ENCODE data around the gene ZNF490.
A peak's percentile ranks its signal among the peaks of the same experiment; 100 is the strongest.
"Not testable (repeated sequence)": the region's sequence is repeated elsewhere in the genome, so short reads cannot be mapped to it uniquely, and the experiment has no call there.

ZNF490 gene

GRCh38 chr19:12596485-12596884, 14.1 kb downstream of the ZNF490 start:
- no peak for DNase-seq (ENCODE audit: low spot score)
- TF ChIP-seq CTCF (IDR thresholded peaks at IDR 0.05; ENCODE audit: extremely low read depth, missing control alignments): no peak

- TF ChIP-seq CTCF (IDR thresholded peaks at IDR 0.05; ENCODE audit: extremely low read depth, missing control alignments): no peak
- DNase-seq (ENCODE audit: low spot score): no peak
These were observed 29.5 kb downstream of the ZNF490 start for GRCh38 chr19:12581100-12581499.

GRCh38 chr19:12580180-12580694, 30.4 kb downstream of the ZNF490 start:
- no peak for DNase-seq (ENCODE audit: low spot score)
- no peak for TF ChIP-seq CTCF (IDR thresholded peaks at IDR 0.05; ENCODE audit: extremely low read depth, missing control alignments)

GRCh38 chr19:12578641-12579040, 32.0 kb downstream of the ZNF490 start:
- no peak for DNase-seq (ENCODE audit: low spot score)
- no peak for TF ChIP-seq CTCF (IDR thresholded peaks at IDR 0.05; ENCODE audit: extremely low read depth, missing control alignments)

GRCh38 chr19:12574036-12574435, 36.6 kb downstream of the ZNF490 start:
- DNase-seq (ENCODE audit: low spot score): peak; percentile 54
- no peak for TF ChIP-seq CTCF (IDR thresholded peaks at IDR 0.05; ENCODE audit: extremely low read depth, missing control alignments)

GRCh38 chr19:12567951-12568350, 42.7 kb downstream of the ZNF490 start:
- no peak for TF ChIP-seq CTCF (IDR thresholded peaks at IDR 0.05; ENCODE audit: extremely low read depth, missing control alignments)
- no peak for DNase-seq (ENCODE audit: low spot score)

- DNase-seq (ENCODE audit: low spot score): not testable (repeated sequence)
These were observed 44.2 kb downstream of the ZNF490 start for GRCh38 chr19:12566380-12566779.

GRCh38 chr19:12564016-12564664, 46.5 kb downstream of the ZNF490 start:
- peak; percentile 99 for TF ChIP-seq CTCF (IDR thresholded peaks at IDR 0.05; ENCODE audit: extremely low read depth, missing control alignments)

More at GRCh38 chr19:12564016-12564664, 46.5 kb downstream of the ZNF490 start:
- DNase-seq (ENCODE audit: low spot score): peak; percentile 92

Data from GM20000 (cell line).